NCI-H1417 treated with DMSO at 0.1 percent for 48 hours (cell line): Measurements from ENCODE around the gene ACSF3.
"Not testable (repeated sequence)": the region's sequence is repeated elsewhere in the genome, so short reads cannot be mapped to it uniquely, and the experiment has no call there.

Experiments used
- DNase-seq: peaks from one replicate; lab custom pipeline; 2025; lab: John Stamatoyannopoulos, UW

The ACSF3 gene

DNA sequence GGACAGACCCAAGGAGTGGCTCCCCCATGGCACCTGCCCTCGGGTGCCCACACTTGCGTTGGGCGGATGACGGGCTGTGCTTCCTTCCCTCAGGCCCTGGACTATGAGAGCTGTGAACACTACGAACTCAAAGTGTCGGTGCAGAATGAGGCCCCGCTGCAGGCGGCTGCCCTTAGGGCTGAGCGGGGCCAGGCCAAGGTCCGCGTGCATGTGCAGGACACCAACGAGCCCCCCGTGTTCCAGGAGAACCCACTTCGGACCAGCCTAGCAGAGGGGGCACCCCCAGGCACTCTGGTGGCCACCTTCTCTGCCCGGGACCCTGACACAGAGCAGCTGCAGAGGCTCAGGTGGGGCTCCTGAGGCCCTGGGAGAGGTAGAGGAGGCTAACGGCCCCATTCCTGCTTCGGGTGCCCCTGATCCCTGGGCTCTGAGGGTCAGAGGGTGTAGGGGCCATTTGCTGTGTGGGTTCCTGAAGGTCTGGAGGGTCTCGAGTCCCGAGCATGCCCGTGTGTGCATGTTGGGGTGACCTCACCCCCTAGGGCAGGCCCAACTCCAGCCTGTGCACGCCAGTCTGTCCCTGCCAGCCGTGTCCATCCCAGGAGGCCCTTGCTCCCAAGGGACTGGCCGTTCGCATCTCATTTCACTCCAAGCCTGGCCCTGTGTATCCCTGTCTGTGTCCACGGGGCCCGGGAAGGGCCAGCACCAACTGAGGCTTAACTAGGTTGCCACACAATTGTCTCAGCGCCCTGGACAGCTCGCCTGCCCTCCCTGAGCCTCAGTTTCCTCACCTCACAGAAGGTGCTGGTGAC lies 96.7 kb downstream of the ACSF3 start:
- DNase-seq: no peak

DNA sequence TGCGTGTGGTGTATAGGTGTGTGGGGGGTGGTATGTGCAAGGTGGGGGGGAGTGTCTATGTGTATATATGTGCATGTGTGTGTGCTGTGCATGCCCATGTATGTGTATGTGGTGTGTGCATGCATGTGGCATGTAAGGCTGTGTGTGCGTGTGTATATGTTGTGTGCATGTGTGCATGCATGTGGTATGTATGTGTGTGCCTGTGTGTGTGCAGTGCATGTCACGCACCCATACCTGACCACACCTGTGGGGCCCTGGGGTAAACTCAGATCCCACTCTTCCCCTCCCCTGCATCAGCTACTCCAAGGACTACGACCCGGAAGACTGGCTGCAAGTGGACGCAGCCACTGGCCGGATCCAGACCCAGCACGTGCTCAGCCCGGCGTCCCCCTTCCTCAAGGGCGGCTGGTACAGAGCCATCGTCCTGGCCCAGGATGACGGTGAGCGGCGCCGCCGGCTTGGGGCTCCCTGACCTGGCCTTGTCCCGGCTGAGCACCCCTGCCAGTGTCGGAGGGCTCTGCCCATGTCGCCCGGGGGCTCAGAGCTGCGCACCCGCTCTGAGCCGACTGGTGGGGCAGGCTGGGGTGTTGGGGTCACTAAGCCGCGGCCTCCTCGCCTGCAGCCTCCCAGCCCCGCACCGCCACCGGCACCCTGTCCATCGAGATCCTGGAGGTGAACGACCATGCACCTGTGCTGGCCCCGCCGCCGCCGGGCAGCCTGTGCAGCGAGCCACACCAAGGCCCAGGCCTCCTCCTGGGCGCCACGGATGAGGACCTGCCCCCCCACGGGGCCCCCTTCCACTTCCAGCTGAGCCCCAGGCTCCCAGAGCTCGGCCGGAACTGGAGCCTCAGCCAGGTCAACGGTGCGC lies 97.6 kb downstream of the ACSF3 start:
- DNase-seq: no peak

DNA sequence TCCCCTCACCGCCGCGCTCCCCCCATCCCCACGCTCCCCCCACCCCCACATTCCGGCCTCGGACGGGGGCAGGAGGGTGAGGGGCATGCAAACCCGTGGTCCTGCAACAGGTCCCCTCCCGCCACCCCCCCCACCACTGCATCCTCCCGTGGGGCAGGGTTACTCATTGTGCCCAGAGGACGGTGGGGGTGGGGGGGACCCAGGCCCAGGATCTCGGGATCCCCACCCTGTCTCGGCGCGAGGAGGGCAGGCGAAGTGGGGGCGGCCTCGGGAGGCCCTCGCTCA lies 98.2 kb downstream of the ACSF3 start:
- no peak for DNase-seq

DNA sequence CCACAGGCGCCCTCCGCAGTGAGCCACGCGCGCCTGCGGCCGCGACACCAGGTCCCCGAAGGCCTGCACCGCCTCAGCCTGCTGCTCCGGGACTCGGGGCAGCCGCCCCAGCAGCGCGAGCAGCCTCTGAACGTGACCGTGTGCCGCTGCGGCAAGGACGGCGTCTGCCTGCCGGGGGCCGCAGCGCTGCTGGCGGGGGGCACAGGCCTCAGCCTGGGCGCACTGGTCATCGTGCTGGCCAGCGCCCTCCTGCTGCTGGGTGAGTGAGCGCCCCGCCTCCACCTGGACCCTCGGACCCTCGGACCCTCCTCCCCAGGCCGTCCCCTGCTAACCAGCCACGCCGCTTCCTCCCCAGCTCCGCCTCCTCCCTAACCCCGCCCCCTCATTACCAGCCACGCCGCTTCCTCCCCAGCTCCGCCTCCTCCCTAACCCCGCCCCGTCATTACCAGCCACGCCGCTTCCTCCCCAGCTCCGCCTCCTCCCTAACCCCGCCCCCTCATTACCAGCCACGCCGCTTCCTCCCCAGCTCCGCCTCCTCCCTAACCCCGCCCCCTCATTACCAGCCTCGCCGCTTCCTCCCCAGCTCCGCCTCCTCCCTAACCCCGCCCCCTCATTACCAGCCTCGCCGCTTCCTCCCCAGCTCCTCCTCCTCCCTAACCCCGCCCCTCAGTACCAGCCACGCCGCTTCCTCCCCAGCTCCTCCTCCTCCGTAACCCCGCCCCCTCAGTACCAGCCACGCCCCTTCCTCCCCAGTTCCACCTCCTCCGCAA lies 98.7 kb downstream of the ACSF3 start:
- not testable (repeated sequence) for DNase-seq

DNA sequence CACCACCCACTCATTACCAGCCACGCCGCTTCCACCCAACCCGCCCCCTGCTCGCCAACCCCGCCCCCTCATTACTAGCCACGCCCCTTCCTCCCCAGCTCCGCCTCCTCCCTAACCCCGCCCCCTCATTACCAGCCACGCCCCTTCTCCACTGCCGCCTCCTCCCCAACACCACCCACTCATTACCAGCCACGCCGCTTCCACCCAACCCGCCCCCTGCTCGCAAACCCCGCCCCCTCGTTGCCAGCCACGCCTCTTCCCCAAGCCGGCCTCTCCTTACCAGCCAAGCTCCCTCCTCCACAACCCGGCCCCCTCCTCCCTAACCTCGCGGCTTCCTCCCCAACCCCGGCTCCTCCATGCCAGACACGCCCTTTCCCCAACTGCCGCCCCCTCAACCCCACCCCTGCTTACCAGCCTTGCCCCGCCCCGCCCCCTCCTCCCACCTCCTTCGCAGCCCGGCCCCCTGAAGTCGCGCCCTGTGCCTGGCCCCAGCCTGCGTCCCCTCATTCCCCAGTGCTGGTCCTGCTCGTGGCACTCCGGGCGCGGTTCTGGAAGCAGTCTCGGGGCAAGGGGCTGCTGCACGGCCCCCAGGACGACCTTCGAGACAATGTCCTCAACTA lies 99.4 kb downstream of the ACSF3 start:
- DNase-seq: no peak

DNA sequence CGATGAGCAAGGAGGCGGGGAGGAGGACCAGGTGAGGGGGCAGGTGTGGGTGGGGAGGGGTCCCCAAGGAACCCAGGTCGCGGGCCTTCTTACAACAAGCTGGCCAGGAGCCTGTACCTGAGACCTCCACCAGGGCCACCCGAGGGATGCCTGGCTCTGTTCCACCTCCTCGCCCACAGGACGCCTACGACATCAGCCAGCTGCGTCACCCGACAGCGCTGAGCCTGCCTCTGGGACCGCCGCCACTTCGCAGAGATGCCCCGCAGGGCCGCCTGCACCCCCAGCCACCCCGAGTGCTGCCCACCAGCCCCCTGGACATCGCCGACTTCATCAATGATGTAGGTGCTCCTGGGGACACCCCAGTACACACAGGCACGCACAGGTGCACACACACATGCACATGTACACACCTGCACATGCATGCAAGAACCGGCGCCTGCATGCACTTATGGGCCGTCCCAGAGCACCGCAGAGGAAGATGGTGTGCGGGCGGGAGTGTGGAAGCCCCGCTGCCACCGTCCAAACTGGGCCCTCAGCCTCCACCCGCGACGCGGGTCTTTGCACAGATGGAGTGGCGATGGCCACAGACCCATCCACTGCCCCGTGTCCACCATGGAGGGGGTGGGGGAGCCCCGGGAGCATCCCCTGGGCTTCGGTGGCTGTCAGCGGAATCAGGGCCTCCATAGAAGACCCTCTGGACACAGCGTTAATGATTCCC lies 100.1 kb downstream of the ACSF3 start:
- no peak for DNase-seq

DNA sequence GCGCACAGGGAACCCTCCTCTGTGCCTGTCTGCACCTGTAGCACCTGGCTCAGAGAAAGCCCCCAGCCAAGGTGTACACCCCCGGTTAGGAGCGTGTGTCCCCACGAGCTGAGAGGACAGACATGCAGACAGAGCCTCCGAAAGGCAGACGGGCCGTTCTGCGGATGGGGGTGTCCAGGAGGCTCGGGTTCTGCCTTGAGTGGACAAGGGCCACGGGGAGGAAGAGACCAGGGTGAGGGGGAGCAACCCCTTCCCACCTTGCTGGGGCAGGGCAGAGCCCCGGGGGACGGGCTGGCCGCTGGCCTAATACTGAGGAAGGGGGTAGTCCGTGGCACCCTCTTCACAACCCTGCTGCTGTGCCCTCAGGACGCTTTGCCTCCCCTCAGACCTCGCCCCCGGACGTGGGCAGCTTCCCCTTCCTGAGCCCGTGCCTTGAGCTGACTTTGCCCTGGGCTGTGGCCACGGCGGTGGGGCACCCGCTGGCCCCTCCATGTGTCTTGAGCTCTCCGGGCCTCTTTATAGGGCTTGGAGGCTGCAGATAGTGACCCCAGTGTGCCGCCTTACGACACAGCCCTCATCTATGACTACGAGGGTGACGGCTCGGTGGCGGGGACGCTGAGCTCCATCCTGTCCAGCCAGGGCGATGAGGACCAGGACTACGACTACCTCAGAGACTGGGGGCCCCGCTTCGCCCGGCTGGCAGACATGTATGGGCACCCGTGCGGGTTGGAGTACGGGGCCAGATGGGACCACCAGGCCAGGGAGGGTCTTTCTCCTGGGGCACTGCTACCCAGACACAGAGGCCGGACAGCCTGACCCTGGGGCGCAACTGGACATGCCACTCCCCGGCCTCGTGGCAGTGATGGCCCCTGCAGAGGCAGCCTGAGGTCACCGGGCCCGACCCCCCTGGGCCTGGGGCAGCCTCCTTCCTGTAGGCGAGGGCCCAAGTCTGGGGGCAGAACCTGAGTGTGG lies 101.0 kb downstream of the ACSF3 start:
- DNase-seq: no peak

DNA sequence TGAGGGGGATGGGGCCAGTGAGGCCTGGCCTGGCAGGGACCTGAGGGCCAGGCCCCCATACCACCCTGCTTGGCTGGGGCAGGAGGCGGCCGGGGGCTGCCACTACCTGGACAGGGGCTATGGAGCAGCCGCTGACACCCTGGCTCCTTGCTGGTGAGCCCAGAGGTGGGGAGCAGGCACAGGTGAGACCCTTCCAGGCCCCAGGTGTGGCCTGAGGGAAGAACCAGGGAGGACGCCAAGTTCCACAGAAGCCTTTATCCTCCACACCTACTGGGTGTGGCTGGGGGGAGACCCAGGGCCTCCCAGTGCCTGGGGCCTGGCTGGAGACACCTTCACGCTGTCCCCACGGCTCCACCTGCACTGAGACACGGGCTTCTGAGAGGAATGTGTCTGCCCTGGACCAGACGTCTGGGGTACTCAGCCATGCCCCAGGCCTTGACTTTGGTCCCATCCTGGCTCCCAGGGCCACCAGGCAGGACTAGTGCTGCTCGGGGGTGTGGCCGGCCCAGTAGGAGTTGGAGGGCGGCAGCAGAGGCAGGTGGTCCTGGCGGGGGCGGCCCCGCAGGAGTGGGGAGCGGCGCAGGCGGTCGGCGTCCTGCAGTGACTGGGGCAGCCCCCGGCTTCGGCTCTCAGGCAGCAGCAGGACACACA lies 102.0 kb downstream of the ACSF3 start:
- no peak for DNase-seq

DNA sequence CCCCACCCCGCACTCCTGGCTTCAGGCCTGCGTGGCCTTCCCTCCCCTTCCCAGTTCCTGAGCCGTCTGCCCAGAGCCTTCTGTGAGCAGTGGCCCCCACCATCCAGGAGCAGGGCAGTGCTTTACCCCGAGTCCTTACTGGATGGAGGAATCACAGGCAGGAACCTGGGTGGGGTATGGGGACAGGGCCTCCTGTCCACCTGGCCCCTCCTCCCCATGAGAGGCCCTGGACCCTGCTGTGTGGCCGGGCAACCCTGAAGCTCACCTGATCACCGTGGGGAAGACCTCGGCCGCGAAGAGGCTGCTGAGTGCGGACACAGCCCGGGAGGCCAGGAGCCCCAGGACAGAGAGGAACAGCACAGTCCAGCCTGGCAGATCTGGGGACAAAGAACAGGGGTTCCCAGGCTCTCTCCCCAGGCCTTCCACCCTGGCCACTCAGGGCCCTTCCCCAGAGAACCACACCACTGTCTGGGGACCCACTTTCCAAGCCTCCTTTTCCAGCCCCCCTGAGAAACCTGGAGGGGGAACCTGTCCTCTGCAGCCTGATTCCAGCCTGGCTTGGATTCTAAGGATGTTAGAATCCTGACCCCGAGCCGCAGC lies 103.5 kb downstream of the ACSF3 start:
- DNase-seq: no peak

DNA sequence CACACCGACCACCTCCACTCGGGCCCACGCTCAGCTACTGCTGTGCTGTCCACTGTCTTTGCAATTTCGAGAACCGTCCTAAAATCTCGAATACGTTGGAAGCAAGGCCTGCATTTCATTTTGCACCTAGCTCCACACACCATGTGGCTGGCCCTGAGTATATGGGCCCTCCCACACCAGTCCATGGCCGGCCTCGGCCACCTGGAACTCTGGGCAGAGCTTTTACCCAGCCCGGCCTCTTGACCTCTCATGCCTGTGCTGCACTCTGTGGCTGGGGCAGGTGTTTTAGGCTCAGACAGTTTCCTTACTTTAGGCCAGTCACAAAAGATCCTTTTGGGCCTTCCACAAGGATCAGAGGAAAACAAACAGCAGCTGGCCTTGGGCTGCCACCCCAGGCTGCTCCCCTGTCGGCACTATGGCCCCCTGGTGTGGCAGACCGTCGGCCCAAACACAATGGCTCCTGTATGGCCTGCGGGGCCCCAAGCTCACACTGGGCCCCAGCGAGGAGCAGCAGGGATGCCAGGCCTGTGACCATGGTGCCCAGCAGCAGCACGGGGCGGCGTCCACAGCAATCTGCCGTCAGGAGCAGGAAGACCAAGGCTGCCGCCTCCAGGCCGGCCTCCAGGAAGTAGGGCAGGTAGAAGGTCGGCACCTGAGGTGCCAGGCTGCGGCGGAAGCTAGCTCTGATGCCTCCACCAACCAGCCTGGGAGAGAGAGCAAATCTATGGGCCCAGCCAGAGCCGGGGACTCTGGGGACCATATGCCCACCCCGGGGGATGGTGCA lies 104.2 kb downstream of the ACSF3 start:
- no peak for DNase-seq

DNA sequence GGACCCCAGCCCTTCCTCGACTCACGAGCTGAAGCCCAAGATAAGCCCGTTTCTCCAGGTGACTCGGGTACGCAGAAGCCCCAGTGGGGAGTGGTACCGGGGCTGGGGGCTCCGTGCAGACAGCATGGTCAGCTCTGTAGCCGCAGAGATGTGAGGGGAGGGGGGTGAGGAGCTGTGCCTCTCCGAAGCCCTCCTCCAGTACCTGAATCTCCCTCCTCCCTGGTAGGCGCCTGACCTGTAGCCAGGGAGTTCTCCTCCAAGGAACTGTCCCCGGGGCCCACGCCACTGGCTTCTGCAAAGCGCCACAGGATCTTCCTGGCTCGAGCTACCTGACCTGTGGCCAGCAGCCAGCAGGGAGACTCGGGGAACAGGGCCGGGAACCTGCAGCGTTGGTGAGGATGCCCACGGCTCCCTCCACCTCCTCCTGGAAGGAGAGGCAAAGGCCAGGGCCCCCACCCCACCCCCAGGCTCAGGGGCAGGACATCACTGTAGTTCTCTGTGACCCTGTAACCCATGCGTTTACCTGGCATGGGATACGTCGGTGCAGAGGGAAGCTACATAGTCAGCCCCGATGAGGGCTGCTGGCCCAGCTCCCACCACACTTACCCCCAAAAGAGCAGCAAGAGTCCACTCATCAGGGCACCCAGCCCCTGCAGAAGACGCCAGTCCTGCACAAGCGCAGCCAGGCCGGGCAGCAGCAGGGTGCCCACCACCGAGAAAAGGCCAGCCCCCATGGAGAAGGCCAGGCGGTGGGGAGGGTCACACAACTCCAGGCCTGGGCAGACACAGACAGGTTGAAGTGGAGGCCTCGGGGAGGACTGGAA lies 105.0 kb downstream of the ACSF3 start:
- no peak for DNase-seq

DNA sequence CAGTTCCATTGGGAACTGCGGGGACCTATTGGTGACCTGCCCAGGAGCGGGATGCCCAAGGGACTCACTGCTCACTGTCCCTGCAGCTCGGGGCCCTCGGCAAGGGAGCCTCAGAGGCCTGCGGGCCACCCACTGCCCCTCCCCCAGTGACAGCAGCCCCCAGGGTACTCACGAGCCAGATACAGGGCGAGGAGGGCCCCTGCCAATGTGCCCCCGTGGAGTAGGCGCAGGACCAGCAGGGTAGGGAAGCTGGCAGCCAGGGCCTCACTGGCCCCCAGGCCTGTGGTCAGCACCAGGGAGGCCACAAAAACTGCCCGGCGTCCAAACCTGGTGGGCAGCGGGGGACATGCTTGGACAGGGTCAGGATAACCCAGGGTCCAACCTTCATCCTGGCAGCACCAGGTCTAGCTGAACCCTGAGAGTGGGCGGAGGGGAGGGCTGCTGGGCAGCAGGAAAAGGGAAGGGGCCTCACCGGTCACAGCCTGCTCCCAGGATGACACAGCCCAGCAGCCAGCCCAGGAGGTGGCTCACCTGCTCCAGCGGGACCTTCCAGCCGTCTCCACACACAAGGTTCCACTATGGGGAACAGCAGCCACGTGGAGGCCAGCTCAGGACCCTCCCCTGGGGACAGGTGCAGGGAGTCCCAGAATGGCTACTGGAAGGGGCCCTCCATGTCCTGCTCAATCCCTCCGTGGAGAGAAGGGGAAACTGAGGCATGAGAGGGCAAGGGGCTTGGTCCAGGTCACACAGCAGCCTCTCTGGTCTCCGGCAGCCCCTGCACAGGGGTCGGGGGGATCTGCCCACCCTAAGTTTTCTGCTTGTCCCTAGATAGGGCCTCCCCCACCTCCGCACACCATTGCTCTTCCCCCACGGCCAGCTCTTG lies 105.8 kb downstream of the ACSF3 start:
- no peak for DNase-seq

DNA sequence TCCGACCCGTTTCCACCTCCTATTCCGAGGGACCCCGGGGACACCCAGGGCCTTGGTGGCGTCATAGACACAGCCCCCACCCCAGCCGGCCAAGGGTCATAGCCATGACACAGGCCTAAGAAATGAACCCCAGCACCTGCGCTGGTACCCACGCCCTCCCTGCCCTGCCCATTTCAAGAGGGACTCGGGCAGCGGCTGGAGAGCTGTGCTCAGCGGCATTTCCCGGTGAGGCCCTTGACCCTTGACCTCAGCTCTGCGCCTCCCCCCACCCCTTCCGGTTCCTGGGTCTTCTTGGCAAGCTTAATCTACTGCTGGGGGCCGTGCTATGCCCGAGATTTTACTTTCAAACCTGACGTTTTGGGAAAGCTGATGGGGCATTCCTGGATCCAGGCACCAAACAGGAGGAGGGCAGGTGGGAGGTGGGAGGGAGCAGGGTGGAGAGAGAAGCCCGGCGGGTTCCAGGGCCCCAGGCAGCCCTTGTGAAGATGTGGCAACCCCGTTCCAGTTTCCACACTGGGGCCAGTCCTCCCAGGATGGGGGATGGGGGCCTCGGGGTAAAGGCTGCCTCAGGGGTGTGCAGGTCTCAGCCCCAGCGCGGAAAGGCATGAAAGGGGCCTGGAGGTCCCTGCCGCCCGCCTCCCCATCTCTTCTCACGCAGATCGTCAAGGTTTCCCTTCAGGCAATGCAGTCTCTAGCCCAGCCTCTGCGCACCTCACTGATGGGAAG lies 106.6 kb downstream of the ACSF3 start, which contains the start of gene SLC22A31:
SLC22A31 (minus strand) TSS at position 414 of the 726 bp plus-strand sequence; CDS start at position 378, 36 bp downstream.
- DNase-seq: no peak

DNA sequence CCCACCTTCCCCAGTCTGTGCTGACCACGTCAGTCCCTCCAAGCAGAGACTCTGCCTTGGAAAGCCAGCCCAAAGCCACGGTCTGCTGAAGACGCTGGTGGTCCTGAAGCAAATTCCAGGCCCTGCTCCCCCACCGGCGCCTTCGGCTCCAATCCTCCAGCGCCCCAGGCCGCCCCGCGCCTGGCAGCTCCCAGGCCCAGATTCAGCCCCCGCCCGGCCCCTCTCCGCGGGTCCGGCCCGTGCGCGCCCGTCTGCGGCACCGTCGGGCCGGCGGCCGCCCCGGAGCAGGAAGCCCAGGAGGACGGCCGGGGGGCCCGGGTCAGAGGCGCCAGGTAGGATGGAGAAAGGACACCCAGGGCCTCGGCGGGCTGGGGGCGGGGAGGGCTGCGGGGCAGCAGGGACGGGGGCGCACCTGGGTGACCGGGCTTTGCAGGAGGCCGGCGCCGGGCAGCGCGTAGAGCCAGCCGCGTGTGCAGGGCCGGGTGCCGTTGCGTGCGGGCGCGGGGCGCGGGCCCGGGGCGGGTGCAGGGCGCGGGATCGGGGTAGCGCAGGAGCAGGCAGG lies 107.3 kb downstream of the ACSF3 start:
- no peak for DNase-seq
